22Rv1 (cell line): Measurements from ENCODE around the gene ZFHX3.

ENCODE experiments used
- CTCF ChIP-seq: fragments of 450-650 bp; IDR thresholded peaks from 2 replicates; pipeline ENCODE4 v1.5.1; 2017; ENCODE audit warnings: mild to moderate bottlenecking
- ZFX ChIP-seq: fragments of 450-650 bp; IDR thresholded peaks from 2 replicates; pipeline ENCODE4 v1.6.1; 2017; ENCODE audit warnings: antibody characterized with exemption, borderline replicate concordance

GRCh38 chr16:72876221-72876620 is 171.7 kb downstream of the ZFHX3 start:
- TF ChIP-seq CTCF (no peak), ZFX (no peak)
